GM18873 (cell line): Measurements from ENCODE around the gene LRCH2.
"Not testable (repeated sequence)": the region's sequence is repeated elsewhere in the genome, so short reads cannot be mapped to it uniquely, and the experiment has no call there.

Source experiments
- ATAC-seq: cut with Tn5 transposase; IDR thresholded peaks from one replicate; pipeline ENCODE4 v1.9.1; 2021; ENCODE audit warnings: mild to moderate bottlenecking, moderate library complexity, moderate number of reproducible peaks; ENCODE audit not compliant: unreplicated experiment, low FRiP score

The LRCH2 gene

DNA sequence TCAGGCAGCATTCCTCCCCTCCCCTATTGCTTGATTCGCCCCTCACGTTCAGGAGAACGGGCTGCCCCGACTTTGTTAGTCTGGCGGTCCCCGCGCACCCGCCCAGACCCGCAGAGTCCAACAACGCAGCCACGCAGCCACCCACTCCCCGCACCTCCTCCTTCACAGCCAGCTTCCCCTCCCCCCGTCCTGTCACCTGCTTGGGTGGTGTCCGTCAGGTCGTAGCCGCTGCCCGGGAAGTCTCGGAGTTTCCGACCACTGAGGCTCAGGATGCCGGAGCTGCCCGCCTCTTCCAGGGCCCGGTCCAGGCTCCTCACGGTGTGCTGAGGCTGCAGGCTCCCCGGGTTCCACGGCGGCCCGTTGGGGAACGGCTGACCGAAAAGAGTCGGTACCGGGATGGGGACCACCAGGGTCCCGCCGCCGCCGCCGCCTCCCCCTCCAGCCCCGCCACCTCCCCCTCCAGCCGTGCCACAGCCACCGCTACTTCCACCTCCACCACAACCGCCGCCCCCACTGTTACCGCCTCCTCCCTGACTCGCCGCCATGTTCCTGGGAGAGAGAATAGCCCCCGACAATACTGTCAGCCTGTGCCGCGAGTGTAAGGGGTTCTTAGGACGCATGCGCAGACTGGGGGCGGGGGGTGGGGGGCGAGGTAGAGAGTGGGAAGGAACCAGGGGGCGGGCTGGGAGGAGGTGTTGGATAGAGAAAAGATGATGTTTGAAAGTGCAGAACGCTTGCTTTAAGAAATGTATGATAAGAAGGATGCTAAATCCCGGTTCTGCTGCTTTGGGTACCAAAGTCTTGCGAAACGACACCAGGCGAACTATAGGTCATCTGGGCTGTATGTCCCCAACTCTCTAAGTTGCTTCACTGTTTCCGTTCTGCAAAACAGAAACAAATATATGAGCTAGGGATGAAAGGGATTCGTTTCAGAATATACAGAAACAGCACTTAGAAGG lies at the start of gene LRCH2:
TSS of gene LRCH2 (minus strand) at position 600 of the 959 bp plus-strand sequence. CDS start at position 545, 55 bp downstream.
- no peak for ATAC-seq

DNA sequence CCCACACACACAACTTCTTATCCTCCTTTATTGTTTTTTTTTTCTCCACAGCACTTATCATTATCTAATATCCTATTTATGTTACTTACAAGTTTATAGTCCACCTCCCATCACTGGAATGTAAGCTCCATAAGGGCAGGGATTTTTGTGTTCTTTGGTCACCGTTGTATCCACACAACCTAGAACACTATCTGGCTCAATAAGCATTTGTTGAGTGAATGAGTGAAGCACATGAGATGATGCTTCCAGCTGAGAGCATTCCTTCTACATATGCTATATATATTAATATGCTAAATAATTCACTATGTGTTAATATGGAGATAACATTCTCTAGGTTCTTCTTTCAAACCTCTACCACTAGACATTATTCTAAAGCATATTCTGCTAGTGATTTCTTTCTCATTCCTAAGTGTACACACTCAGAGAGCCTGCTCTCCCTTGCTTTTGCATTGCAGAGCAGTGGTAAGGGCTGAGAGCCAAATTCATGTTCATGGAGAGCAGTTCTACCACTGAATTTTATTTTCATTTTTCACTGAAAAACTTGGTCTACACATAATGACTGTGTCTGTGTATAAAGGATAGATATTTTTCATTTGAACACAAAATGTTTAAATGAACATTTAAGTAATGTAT lies 35.3 kb upstream of the LRCH2 start:
- ATAC-seq = no peak

DNA sequence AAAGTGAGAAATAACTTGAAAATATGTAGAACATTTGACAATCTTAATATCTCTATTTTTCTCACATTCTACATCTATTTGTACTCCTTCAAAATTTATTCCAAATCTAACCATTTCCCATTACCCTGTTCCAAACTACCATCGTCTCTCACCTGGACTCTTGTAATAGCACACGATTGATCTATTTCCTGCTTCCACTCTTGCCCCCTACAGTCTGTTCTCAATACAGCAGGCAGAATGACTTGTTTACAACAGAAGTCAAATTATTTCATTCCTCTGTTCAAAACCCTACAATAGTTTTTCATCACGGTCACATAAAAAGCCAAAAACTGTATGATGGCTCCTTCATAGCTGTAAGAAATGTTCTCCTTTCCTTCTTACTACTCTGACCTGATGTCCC lies 34.5 kb upstream of the LRCH2 start:
- no peak for ATAC-seq

GRCh38 chrX:115266300-115266699 lies 32.4 kb upstream of the LRCH2 start:
- ATAC-seq = no peak

DNA sequence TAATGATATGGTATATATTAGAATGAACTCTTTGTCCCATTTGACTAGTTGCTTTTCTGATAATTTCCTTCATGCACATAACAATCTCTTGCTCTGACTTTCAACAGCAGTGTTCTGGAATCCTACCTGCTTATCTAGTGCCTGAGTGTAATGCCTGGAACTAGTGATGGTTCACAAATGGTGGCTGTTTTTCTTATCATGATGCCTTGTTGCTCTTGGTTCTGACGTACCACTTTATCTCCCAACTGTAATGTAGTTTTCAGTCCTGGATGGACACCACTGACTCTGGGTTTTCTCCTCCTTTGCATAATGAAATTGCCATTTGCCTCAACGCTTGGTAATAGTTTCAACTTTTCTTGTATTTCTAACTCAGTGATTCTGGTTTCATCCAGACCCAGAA lies 30.1 kb upstream of the LRCH2 start:
- no peak for ATAC-seq

GRCh38 chrX:115261148-115261547 lies 27.3 kb upstream of the LRCH2 start:
- no peak for ATAC-seq

- no peak for ATAC-seq
Observed at GRCh38 chrX:115260330-115260729, 26.4 kb upstream of the LRCH2 start.

- ATAC-seq = no peak
Observed at GRCh38 chrX:115259238-115259875, 25.5 kb upstream of the LRCH2 start.

DNA sequence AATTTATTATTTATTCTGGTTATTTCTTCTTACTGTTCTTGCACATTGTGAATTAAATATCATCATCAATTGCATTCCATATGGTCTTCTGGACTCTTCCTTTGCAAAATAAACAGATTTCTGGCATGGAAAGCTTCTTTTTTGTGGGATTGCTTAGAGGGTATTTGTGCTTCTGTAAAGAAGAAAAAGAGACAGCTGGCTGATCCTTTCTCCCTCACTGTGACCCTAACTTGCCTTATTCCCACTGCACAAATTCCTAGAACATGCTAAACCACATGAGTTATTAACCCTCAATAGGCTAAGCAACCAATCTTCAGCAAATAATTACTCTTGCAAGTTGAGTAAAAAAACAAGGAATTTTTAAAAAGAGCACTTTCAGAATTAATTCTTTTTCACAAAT lies 23.8 kb upstream of the LRCH2 start:
- ATAC-seq = no peak

- no peak for ATAC-seq
Observed at GRCh38 chrX:115255003-115255402, 21.1 kb upstream of the LRCH2 start.

DNA sequence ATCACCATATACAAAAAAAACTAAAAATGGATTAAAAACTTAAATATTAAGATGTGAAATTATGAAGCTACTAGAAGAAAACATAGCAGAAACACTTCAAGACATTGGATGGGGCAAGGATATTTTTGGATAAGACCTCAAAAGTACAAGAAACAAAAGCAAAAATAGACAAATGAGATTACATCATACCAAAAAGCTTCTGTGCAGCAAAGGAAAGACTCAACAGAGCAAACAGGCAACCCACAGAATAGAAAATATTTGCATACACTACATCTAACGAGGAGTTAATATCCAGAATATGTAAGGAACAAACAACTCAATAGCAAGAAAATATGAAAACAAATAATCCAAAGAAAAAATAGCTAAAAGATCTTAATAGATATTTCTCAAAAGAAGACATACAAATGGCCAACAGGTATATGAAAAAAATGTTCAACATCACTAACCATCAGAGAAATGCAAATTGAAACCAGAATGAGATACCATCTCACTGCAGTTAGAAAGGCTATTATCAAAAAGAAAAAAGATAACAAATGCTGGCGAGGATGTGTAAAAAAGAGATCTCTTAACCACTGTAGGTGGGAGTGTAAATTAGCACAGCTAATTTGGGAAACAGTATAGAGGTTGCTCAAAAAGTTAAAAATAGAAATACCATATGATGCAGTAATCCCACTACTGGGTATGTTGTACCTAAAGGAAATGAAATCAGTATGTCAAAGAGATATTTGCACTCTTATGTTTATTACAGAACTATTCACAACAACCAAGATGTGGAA lies 17.8 kb upstream of the LRCH2 start:
- ATAC-seq = no peak

GRCh38 chrX:115237056-115237455 lies 3.2 kb upstream of the LRCH2 start:
- no peak for ATAC-seq

GRCh38 chrX:115236560-115236959 lies 2.7 kb upstream of the LRCH2 start:
- no peak for ATAC-seq

GRCh38 chrX:115234461-115234860 lies 565 bp upstream of the LRCH2 start:
- no peak for ATAC-seq

DNA sequence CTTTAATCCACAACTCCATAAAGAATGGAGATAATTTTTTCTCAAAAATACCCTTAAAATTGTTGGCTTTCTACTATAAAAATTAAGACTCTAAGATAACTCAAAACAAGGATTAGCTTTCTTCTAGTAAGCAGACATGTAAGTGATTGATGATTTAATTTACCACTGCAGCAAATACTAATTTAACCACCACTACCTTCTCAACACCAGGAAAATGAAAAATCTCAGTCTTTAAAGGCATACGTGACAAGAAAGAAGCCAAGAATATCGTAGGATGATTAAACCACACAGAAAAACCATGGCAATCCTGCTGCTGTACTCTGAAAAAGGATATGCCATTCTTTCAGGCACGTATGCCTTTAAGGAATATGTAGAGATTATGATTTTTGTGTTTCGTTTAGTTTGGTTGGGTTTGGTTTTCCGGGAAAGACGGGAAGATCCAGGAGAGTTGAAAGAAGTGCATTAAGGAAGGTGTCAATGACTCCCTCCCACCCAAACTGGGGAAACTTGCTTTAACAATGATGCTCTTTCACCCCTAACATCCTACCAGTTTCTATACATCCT lies 881 bp downstream of the LRCH2 start:
- no peak for ATAC-seq

- no peak for ATAC-seq
Observed at GRCh38 chrX:115229337-115230003, 4.4 kb downstream of the LRCH2 start.

DNA sequence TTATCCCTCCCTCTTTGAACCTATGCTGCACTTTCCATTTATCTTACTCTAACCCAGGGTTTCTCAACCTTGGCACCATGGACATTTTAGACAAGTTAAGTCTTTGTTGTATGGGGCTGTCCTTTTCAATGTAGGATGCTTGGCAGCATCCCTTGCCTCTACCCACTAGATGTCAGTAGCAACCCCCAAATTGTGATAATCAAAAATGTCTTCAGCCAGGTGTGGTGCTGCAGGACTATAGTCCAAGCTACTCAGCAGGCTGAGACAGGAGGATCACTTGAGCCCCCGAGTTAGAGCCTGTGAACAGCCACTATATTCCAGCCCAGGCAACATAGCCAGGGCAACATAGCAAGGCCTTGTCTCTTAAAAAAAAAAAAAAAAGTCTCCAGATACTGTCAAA lies 7.0 kb downstream of the LRCH2 start:
- ATAC-seq = no peak

GRCh38 chrX:115217346-115217745 lies 16.6 kb downstream of the LRCH2 start:
- not testable (repeated sequence) for ATAC-seq

DNA sequence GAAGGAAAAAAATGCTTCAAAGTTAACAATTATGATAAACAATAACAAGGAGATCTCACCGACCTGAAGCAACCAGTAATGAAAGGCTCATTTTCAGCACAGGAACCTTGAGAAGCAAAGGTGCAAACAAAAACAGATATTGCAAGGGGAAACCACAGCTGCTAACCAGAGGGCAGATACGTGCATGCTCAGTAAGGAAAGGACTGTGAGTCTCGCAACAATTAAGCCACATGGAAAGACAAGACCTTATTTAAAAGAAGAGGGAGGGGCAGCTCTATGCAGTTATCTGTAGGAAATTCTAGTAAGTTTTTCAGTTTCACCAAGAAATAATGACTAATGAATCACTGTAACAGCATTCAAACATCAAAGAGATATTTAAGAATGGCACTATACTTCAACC lies 19.3 kb downstream of the LRCH2 start:
- ATAC-seq = no peak

DNA sequence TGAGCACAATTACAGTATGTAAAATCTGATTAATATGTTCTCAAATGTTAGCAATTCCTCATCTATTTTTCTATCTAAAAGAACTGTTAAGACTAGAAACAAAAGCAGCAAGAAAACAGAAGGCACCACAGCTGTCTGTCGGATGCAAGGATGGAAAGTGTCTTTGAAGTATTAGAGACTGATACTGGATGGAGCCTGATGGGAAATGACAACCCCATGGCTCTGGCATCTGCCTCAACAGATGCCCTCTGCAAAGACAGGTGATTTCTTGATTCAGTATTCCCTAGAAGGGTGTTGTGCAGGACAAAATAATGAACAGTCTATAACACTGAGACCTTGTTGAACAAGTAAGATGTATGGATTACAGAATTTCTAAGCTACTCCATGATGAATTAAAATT lies 19.7 kb downstream of the LRCH2 start:
- no peak for ATAC-seq
